ENCODE results near the gene CEL. TPM values are rescaled to one million over a fixed set of nuclear protein-coding genes. Genes with fewer than 3 reads are reported as not detected.
"Not testable (repeated sequence)": the region's sequence is repeated elsewhere in the genome, so short reads cannot be mapped to it uniquely, and the experiment has no call there.

CEL gene
- total RNA-seq, 1 donor from 2014 or later: 0.07 TPM

GRCh38 chr9:133081957-133082644 is 20.3 kb downstream of the CEL start:
- not testable (repeated sequence) for DNase-seq (ENCODE audit: low read depth, low spot score)

GRCh38 chr9:133083688-133084087 is 21.9 kb downstream of the CEL start:
- not testable (repeated sequence) for DNase-seq (ENCODE audit: low read depth, low spot score)

- DNase-seq (ENCODE audit: low read depth, low spot score): not testable (repeated sequence)
These were observed 24.6 kb downstream of the CEL start for GRCh38 chr9:133086212-133086860.

GRCh38 chr9:133086894-133087293 is 25.1 kb downstream of the CEL start:
- no peak for DNase-seq (ENCODE audit: low read depth, low spot score)

GRCh38 chr9:133087429-133088145 is 25.8 kb downstream of the CEL start:
- no peak for DNase-seq (ENCODE audit: low read depth, low spot score)

GRCh38 chr9:133088146-133088750 is 26.5 kb downstream of the CEL start:
- no peak for DNase-seq (ENCODE audit: low read depth, low spot score)

GRCh38 chr9:133088756-133089155 is 27.0 kb downstream of the CEL start:
- DNase-seq (ENCODE audit: low read depth, low spot score): no peak

GRCh38 chr9:133089271-133089671 is 27.5 kb downstream of the CEL start:
- DNase-seq (ENCODE audit: low read depth, low spot score): no peak

GRCh38 chr9:133090187-133090586 is 28.4 kb downstream of the CEL start:
- no peak for DNase-seq (ENCODE audit: low read depth, low spot score)

- DNase-seq (ENCODE audit: low read depth, low spot score): no peak
These were observed 29.1 kb downstream of the CEL start for GRCh38 chr9:133090752-133091385.

GRCh38 chr9:133094351-133094750 is 32.6 kb downstream of the CEL start:
- DNase-seq (ENCODE audit: low read depth, low spot score): not testable (repeated sequence)

- no peak for DNase-seq (ENCODE audit: low read depth, low spot score)
These were observed 33.1 kb downstream of the CEL start for GRCh38 chr9:133094842-133095393.

- DNase-seq (ENCODE audit: low read depth, low spot score): no peak
These were observed 36.4 kb downstream of the CEL start for GRCh38 chr9:133098104-133098754.

- DNase-seq (ENCODE audit: low read depth, low spot score): no peak
These were observed 37.1 kb downstream of the CEL start for GRCh38 chr9:133098871-133099270.

GRCh38 chr9:133099726-133100505 is 38.1 kb downstream of the CEL start:
- DNase-seq (ENCODE audit: low read depth, low spot score): no peak

GRCh38 chr9:133100506-133101355 is 39.0 kb downstream of the CEL start:
- no peak for DNase-seq (ENCODE audit: low read depth, low spot score)

GRCh38 chr9:133101356-133102189 is 39.8 kb downstream of the CEL start:
- no peak for DNase-seq (ENCODE audit: low read depth, low spot score)
